HL-60 (cell line): Measurements from ENCODE around the gene GPR183.

Experiments
- DNase-seq, 2 experiments: peaks; one replicate each; pipeline ENCODE4 v3.0.0-alpha.2; 2010 to 2020; ENCODE audit warnings: low read depth in 1 of 2, low spot score in 1 of 2
- H3K27ac ChIP-seq: fragments of 250-450 bp; sonication (Bioruptor Pico); replicated peaks from 2 replicates; pipeline ENCODE4 v1.5.1; 2020; ENCODE audit warnings: mild to moderate bottlenecking, moderate library complexity
- H3K27me3 ChIP-seq: fragments of 250-450 bp; sonication (Bioruptor Pico); 2 replicates; pipeline ENCODE4 v1.5.1; 2021; ENCODE audit warnings: mild to moderate bottlenecking, moderate library complexity; ENCODE audit not compliant: insufficient read depth, poor library complexity, severe bottlenecking
- H3K4me3 ChIP-seq: replicated peaks from 2 replicates; pipeline ENCODE4 v1.5.1; 2011; ENCODE audit warnings: mild to moderate bottlenecking, control low read depth, low read length; ENCODE audit not compliant: insufficient read depth
- CTCF ChIP-seq: IDR thresholded peaks from one replicate; pipeline ENCODE4 v1.5.1; 2011; ENCODE audit warnings: low read length, control low read depth, inconsistent platforms; ENCODE audit not compliant: insufficient read depth
- GABPA ChIP-seq: IDR thresholded peaks from 2 replicates; pipeline ENCODE4 v1.6.1; 2012; ENCODE audit warnings: low read depth
- POLR2AphosphoS5 ChIP-seq: IDR thresholded peaks from 2 replicates; pipeline ENCODE4 v1.6.1; 2012; ENCODE audit warnings: low read depth
- REST ChIP-seq: IDR thresholded peaks from 2 replicates; pipeline ENCODE4 v1.6.1; 2012; ENCODE audit warnings: low read depth; ENCODE audit not compliant: insufficient replicate concordance
- SPI1 ChIP-seq: IDR thresholded peaks from 2 replicates; pipeline ENCODE4 v1.6.1; 2012; ENCODE audit warnings: low read depth, mild to moderate bottlenecking, borderline replicate concordance

The GPR183 gene

GRCh38 chr13:99269627-99270241 is 37.5 kb downstream of the GPR183 start:
- Histone ChIP-seq H3K27ac (peak overlapping the region; percentile 54), H3K27me3 (no peaks in the 10 kb centered on the region), H3K4me3 (no peak overlapping the region)
- peak; percentile 73 to 75 for DNase-seq
- no peak for TF ChIP-seq SPI1
- peak; percentile 84 for TF ChIP-seq CTCF

- no peak for TF ChIP-seq REST
- no peak for TF ChIP-seq SPI1
- no peak for TF ChIP-seq GABPA
- no peak for TF ChIP-seq CTCF
- TF ChIP-seq POLR2AphosphoS5: no peak
- no peak for DNase-seq
- no peaks in the 10 kb centered on the region for H3K27me3 ChIP-seq
- H3K27ac ChIP-seq: no peak overlapping the region
- H3K4me3 ChIP-seq: no peak overlapping the region
These were observed 38.4 kb downstream of the GPR183 start for GRCh38 chr13:99268822-99269221.

- TF ChIP-seq GABPA (no peak), CTCF (no peak), REST (no peak), POLR2AphosphoS5 (no peak), SPI1 (no peak)
These were observed 39.3 kb downstream of the GPR183 start for GRCh38 chr13:99267927-99268326.

GRCh38 chr13:99266827-99267226 is 40.4 kb downstream of the GPR183 start:
- Histone ChIP-seq H3K27ac (no peak overlapping the region), H3K4me3 (no peak overlapping the region), H3K27me3 (no peaks in the 10 kb centered on the region)
- no peak for DNase-seq
- TF ChIP-seq CTCF (no peak), SPI1 (no peak), REST (no peak), GABPA (no peak), POLR2AphosphoS5 (no peak)

More at GRCh38 chr13:99267927-99268326, 39.3 kb downstream of the GPR183 start:
- no peak for DNase-seq
- Histone ChIP-seq H3K4me3 (no peak overlapping the region), H3K27me3 (no peaks in the 10 kb centered on the region), H3K27ac (no peak overlapping the region)
